Breast epithelium (tissue), 3 donors: ENCODE results near the gene OR1B1.

ENCODE experiments used
- POLR2A ChIP-seq: fragments of 450-650 bp; IDR thresholded peaks from one replicate; pipeline ENCODE4 v1.6.1; 2016; ENCODE audit warnings: antibody characterized with exemption, mild to moderate bottlenecking, moderate library complexity
- POLR2AphosphoS5 ChIP-seq, 3 donors: sonication (generic); formaldehyde crosslinking; IDR thresholded peaks; one replicate each; pipeline ENCODE4 v1.6.1; 2017; ENCODE audit warnings: antibody characterized with exemption in 3 of 3
- TF ChIP-seq, protein P1 (sequence below), 3 donors: fragments of 450-650 bp; IDR thresholded peaks; one replicate each; pipeline ENCODE4 v1.5.1; 2016 to 2017; ENCODE audit warnings: antibody characterized with exemption in 3 of 3, mild to moderate bottlenecking in 3 of 3, moderate library complexity in 3 of 3

DNA sequence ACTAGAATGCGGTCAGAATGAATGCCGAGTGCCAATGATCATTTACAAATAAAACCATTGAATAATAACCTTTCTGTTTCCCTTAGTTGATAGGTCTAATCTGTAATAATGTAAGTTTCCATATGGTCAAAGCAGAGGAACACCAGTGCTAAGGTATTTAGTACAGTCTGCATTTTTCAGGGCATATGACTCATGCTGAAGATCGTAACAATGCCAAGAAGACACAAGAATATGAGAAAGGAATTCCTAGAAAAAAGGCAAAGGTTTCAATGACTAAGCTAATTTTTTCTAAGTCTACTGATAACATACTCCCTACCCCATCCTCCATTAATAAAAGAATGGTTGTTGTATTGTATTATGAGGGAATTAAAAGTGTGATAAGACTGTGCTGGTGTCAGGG, 77.1 kb downstream of the OR1B1 start:
- TF ChIP-seq, protein P1, sequence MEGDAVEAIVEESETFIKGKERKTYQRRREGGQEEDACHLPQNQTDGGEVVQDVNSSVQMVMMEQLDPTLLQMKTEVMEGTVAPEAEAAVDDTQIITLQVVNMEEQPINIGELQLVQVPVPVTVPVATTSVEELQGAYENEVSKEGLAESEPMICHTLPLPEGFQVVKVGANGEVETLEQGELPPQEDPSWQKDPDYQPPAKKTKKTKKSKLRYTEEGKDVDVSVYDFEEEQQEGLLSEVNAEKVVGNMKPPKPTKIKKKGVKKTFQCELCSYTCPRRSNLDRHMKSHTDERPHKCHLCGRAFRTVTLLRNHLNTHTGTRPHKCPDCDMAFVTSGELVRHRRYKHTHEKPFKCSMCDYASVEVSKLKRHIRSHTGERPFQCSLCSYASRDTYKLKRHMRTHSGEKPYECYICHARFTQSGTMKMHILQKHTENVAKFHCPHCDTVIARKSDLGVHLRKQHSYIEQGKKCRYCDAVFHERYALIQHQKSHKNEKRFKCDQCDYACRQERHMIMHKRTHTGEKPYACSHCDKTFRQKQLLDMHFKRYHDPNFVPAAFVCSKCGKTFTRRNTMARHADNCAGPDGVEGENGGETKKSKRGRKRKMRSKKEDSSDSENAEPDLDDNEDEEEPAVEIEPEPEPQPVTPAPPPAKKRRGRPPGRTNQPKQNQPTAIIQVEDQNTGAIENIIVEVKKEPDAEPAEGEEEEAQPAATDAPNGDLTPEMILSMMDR (IDR thresholded peaks at IDR 0.05) = no peak
- TF ChIP-seq POLR2A (no peak), POLR2AphosphoS5 (IDR thresholded peaks at IDR 0.05) (no peak)
